GM06990 (cell line): ENCODE measurements around the gene DCTN2.
"Not testable (repeated sequence)": the region's sequence is repeated elsewhere in the genome, so short reads cannot be mapped to it uniquely, and the experiment has no call there.

Experiments
- DNase-seq: peaks from one replicate; pipeline ENCODE4 v3.0.0-alpha.2; 2011; ENCODE audit not compliant: insufficient read length; ENCODE audit errors: extremely low read depth
- H3K27me3 ChIP-seq: replicated peaks from 2 replicates; pipeline ENCODE4 v1.6.0; 2011; ENCODE audit warnings: low read length; ENCODE audit not compliant: control insufficient read depth, insufficient read depth
- H3K36me3 ChIP-seq: 2 replicates; pipeline ENCODE4 v1.5.1; 2011; ENCODE audit warnings: low read length; ENCODE audit not compliant: control insufficient read depth, insufficient read depth
- H3K4me3 ChIP-seq: replicated peaks from 2 replicates; pipeline ENCODE4 v1.5.1; 2011; ENCODE audit warnings: low read depth, mild to moderate bottlenecking, control low read depth, low read length
- CTCF ChIP-seq: IDR thresholded peaks from 2 replicates; pipeline ENCODE4 v1.5.1; 2011; ENCODE audit warnings: low read length, control low read depth, mild to moderate bottlenecking, inconsistent platforms; ENCODE audit not compliant: insufficient read depth, poor library complexity, severe bottlenecking

Gene DCTN2

GRCh38 chr12:57500213-57500612 lies 46.8 kb downstream of the DCTN2 start:
- DNase-seq, result no peak
- no peak for TF ChIP-seq CTCF
- Histone ChIP-seq H3K27me3 (no peaks in the 10 kb centered on the region), H3K36me3 (peaks cover 23% of the 10 kb centered on the region), H3K4me3 (no peak overlapping the region)

GRCh38 chr12:57498571-57498970 lies 48.4 kb downstream of the DCTN2 start:
- H3K4me3 ChIP-seq, result no peak overlapping the region
- peaks cover 21% of the 10 kb centered on the region for H3K36me3 ChIP-seq
- no peak for DNase-seq
- TF ChIP-seq CTCF, result no peak
- no peaks in the 10 kb centered on the region for H3K27me3 ChIP-seq

- no peak overlapping the region for H3K4me3 ChIP-seq
- TF ChIP-seq CTCF, result no peak
- DNase-seq, result no peak
- H3K36me3 ChIP-seq, result peaks cover 21% of the 10 kb centered on the region
- H3K27me3 ChIP-seq, result no peaks in the 10 kb centered on the region
Measured at GRCh38 chr12:57498132-57498502, 48.9 kb downstream of the DCTN2 start.

- H3K4me3 ChIP-seq, result no peak overlapping the region
- peaks cover 25% of the 10 kb centered on the region for H3K36me3 ChIP-seq
- DNase-seq, result no peak
- TF ChIP-seq CTCF, result no peak
- H3K27me3 ChIP-seq, result no peaks in the 10 kb centered on the region
Measured at GRCh38 chr12:57497223-57498131, 49.5 kb downstream of the DCTN2 start.

GRCh38 chr12:57496822-57497221 lies 50.2 kb downstream of the DCTN2 start:
- TF ChIP-seq CTCF, result no peak
- peaks cover 22% of the 10 kb centered on the region for H3K36me3 ChIP-seq
- no peak overlapping the region for H3K4me3 ChIP-seq
- H3K27me3 ChIP-seq, result no peaks in the 10 kb centered on the region
- peak; percentile 32 for DNase-seq

GRCh38 chr12:57495051-57495701 lies 51.8 kb downstream of the DCTN2 start:
- H3K4me3 ChIP-seq, DNase-seq, H3K27me3 ChIP-seq: not testable (repeated sequence)
- H3K36me3 ChIP-seq, result peaks cover 25% of the 10 kb centered on the region
